Calu3 (cell line): ENCODE measurements around the gene AKAP13. TPM values are rescaled to one million over a fixed set of nuclear protein-coding genes. Genes with fewer than 3 reads are reported as not detected.

Experiments
- BruUV-seq: library from RNA; stranded (reverse); fragments of 400-500 nt; replicated peaks from 2 replicates; lab custom pipeline; 2021; lab: Mats Ljungman, UMichigan
- CTCF ChIA-PET: fragments of 300-600 bp; sonication (Branson Sonifier 250); formaldehyde crosslinking; loops from one replicate; lab custom pipeline; 2022; ENCODE audit warnings: antibody characterized with exemption; lab: Charles Lee
- DNase-seq: peaks from one replicate; pipeline ENCODE4 v3.0.0; 2022
- H3K27ac Mint-ChIP-seq: one replicate; pipeline ENCODE4 v1.8.0; 2022; ENCODE audit warnings: mixed read lengths; ENCODE audit not compliant: unreplicated experiment
- H3K27me3 Mint-ChIP-seq: one replicate; pipeline ENCODE4 v1.8.0; 2022; ENCODE audit warnings: mixed read lengths; ENCODE audit not compliant: unreplicated experiment
- H3K36me3 Mint-ChIP-seq: one replicate; pipeline ENCODE4 v1.8.0; 2022; ENCODE audit warnings: mild to moderate bottlenecking, moderate library complexity, mixed read lengths; ENCODE audit not compliant: insufficient read depth, unreplicated experiment
- H3K4me1 Mint-ChIP-seq: one replicate; pipeline ENCODE4 v1.8.0; 2022; ENCODE audit warnings: mild to moderate bottlenecking, low read depth, mixed read lengths; ENCODE audit not compliant: unreplicated experiment
- H3K4me3 Mint-ChIP-seq: one replicate; pipeline ENCODE4 v1.8.0; 2022; ENCODE audit warnings: mild to moderate bottlenecking, low read depth, moderate library complexity, mixed read lengths; ENCODE audit not compliant: unreplicated experiment
- H3K9me3 Mint-ChIP-seq: one replicate; pipeline ENCODE4 v1.8.0; 2022; ENCODE audit warnings: low read depth, mixed read lengths; ENCODE audit not compliant: unreplicated experiment
- intact Hi-C: fragments of 100-400 bp; cut with micrococcal nuclease; formaldehyde crosslinking; loops from one replicate; pipeline ENCODE4 v1.10.0; 2022; ENCODE audit not compliant: unreplicated experiment
- total RNA-seq: library from RNA; stranded (reverse); gene quantifications from 2 replicates; pipeline ENCODE4 v1.2.3, GENCODE V29; 2022
- TF ChIP-seq, protein P1 (sequence below): fragments of 200-600 bp; IDR thresholded peaks from one replicate; pipeline ENCODE4 v1.8.0; 2022; ENCODE audit warnings: antibody characterized with exemption; ENCODE audit not compliant: unreplicated experiment

Gene AKAP13
- total RNA-seq, 1 experiment from 2014 or later = 145 TPM

DNA sequence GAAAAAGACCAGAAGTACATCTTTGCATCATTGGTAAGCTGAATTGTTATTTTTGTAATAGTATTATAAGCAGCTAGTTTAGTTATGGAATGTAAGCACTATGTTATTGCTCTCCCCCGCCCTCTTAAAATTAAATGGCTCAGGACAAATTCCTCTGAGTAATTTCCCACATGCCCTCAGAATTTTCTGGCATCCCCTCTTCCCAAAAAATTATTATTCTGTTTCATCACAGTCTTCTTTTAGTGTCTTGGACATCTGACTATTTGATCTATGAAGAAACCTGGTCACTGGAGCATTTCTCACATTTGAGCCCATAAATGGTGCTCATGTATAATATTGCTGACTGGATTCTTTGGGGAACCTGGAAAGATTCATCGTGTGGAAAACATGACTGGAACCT, 346.1 kb downstream of the AKAP13 start:
- no peak for DNase-seq
- BruUV-seq = no TSS peak
- peaks cover 43% of the 10 kb centered on the region for H3K36me3 Mint-ChIP-seq
- CTCF ChIA-PET = no interaction called here
- H3K9me3 Mint-ChIP-seq = no peaks in the 10 kb centered on the region
- H3K27ac Mint-ChIP-seq = no peak overlapping the region
- no peaks in the 10 kb centered on the region for H3K27me3 Mint-ChIP-seq
- H3K4me1 Mint-ChIP-seq = no peaks in the 10 kb centered on the region
- TF ChIP-seq, protein P1, sequence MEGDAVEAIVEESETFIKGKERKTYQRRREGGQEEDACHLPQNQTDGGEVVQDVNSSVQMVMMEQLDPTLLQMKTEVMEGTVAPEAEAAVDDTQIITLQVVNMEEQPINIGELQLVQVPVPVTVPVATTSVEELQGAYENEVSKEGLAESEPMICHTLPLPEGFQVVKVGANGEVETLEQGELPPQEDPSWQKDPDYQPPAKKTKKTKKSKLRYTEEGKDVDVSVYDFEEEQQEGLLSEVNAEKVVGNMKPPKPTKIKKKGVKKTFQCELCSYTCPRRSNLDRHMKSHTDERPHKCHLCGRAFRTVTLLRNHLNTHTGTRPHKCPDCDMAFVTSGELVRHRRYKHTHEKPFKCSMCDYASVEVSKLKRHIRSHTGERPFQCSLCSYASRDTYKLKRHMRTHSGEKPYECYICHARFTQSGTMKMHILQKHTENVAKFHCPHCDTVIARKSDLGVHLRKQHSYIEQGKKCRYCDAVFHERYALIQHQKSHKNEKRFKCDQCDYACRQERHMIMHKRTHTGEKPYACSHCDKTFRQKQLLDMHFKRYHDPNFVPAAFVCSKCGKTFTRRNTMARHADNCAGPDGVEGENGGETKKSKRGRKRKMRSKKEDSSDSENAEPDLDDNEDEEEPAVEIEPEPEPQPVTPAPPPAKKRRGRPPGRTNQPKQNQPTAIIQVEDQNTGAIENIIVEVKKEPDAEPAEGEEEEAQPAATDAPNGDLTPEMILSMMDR = no peak
- intact Hi-C loops = no loop called here
- H3K4me3 Mint-ChIP-seq = no peak overlapping the region

DNA sequence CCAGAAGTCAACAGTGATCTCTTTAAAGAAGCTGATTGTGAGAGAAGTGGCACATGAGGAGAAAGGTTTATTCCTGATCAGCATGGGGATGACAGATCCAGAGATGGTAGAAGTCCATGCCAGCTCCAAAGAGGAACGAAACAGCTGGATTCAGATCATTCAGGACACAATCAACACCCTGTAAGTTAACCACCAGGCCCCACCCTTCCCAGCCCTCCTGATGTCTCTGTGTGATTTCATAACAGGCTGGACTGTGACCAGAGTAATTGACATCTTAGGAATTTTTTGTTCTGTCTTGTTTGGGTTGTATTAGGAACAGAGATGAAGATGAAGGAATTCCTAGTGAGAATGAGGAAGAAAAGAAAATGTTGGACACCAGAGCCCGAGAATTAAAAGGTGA, 346.7 kb downstream of the AKAP13 start:
- intact Hi-C loops = no loop called here
- Mint-ChIP-seq H3K4me3 (no peak overlapping the region), H3K4me1 (no peaks in the 10 kb centered on the region), H3K36me3 (peaks cover 47% of the 10 kb centered on the region), H3K27ac (no peak overlapping the region), H3K27me3 (no peaks in the 10 kb centered on the region), H3K9me3 (no peaks in the 10 kb centered on the region)
- DNase-seq = no peak
- TF ChIP-seq, protein P1 = no peak
- CTCF ChIA-PET = no interaction called here
- BruUV-seq = no TSS peak

DNA sequence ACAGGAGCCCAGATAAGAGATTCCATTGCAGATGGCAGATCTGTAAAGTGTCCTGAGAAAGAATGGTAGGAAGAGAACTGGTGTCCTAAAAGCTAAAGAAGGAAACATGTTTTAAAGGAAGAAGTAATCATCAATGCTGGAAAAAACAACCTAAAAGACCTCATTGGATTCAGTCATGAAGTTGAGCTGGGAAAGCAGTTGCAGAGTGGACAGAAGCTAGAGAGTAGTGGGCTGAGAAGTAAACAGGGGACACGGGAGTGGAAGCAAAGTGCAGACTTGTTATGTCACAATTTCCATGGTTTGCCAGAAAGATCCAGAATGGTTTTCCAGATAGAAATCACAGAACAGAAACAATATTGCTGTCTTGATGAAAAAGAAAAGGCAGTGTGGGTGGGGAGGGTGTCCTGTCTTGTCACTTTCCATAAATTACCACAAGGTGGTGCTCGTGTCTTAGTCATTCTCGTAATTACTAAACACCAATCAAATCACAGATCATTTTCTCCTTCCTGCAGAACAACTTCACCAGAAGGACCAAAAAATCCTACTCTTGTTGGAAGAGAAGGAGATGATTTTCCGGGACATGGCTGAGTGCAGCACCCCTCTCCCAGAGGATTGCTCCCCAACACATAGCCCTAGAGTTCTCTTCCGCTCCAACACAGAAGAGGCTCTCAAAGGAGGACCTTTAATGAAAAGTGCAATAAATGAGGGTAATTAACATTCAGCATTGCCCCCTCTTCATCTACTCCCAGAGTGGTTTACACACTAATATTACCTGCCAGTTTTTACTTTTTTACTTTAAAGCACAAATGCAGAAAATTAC, 349.8 kb downstream of the AKAP13 start:
- Mint-ChIP-seq H3K27me3 (no peaks in the 10 kb centered on the region), H3K4me1 (no peaks in the 10 kb centered on the region), H3K9me3 (peaks cover 5% of the 10 kb centered on the region), H3K36me3 (peaks cover 62% of the 10 kb centered on the region), H3K4me3 (no peak overlapping the region), H3K27ac (no peak overlapping the region)
- no TSS peak for BruUV-seq
- CTCF ChIA-PET = interaction anchor here (1.1 to 1.6 kb wide), 3 partner anchors 65 to 110 kb away, joined by 3 to 8 read pairs (median 4); partner anchors contain the start of gene KLHL25
- TF ChIP-seq, protein P1 = peak; percentile 70
- peak; percentile 64 for DNase-seq
- intact Hi-C loops = loop anchor here (1.0 to 10.0 kb wide), 4 partner anchors 71 to 435 kb away; no protein-coding TSS in a partner anchor

DNA sequence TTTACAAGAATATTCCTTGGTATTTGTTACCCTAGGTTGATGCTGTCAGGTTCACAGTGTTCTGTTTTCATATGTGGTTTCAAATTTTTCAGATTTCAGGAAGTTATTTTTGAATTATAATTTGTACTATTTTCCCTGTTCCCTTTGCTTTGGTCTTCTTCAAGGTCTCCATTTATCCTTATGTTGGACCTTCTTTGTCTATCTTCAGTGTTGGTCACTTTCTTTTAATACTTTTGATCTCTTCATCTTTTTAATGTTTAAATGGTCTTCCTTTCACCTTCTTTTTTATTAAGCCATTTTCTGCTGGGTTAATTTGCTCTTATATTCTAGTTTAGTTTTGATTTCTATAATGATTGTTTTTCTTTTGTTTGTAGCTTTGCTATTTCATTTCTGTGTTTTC, 353.0 kb downstream of the AKAP13 start:
- BruUV-seq = no TSS peak
- Mint-ChIP-seq H3K9me3 (peaks cover 5% of the 10 kb centered on the region), H3K4me3 (no peak overlapping the region), H3K4me1 (no peaks in the 10 kb centered on the region), H3K27me3 (no peaks in the 10 kb centered on the region), H3K27ac (no peak overlapping the region), H3K36me3 (peaks cover 78% of the 10 kb centered on the region)
- intact Hi-C loops = loop anchor here (10.0 kb wide), 1 partner anchor 439 kb away; no protein-coding TSS in a partner anchor
- TF ChIP-seq, protein P1 = no peak
- CTCF ChIA-PET = interaction anchor here (0.5 kb wide), 1 partner anchor 197 kb away, joined by 6 read pairs; no protein-coding TSS in a partner anchor
- no peak for DNase-seq
